Gastrocnemius medialis (tissue), 4 donors: ENCODE measurements around the gene PKNOX2. TPM values are rescaled to one million over a fixed set of nuclear protein-coding genes. Genes with fewer than 3 reads are reported as not detected.

ENCODE experiments used
- ATAC-seq, 2 donors: fragments of 150-250 bp; one replicate each; pipeline ENCODE4 v1.9.1; 2016
- DNase-seq, 2 donors: peaks; one replicate each; pipeline ENCODE4 v3.0.0-alpha.2; 2019
- H3K27ac ChIP-seq, 4 donors: fragments of 200-600 bp; sonication (generic); 1 replicate in 1 of 4; 2 replicates in 3 of 4; pipeline ENCODE4 v1.5.1; 2016 to 2018; ENCODE audit warnings: mild to moderate bottlenecking in 2 of 4, moderate library complexity in 1 of 4
- H3K27me3 ChIP-seq, 3 donors: fragments of 200-600 bp; sonication (generic) in 2 of 3; 1 replicate in 1 of 3; 2 replicates in 2 of 3; pipeline versions ENCODE4 v1.5.1 to v1.6.0; 2016 to 2019; ENCODE audit warnings: mild to moderate bottlenecking in 1 of 3, moderate library complexity in 1 of 3
- H3K36me3 ChIP-seq, 2 donors: fragments of 200-600 bp; sonication (generic) in 1 of 2; one replicate each; pipeline ENCODE4 v1.5.1; 2017 to 2018
- H3K4me1 ChIP-seq, 2 donors: fragments of 200-600 bp; sonication (generic) in 1 of 2; one replicate each; pipeline ENCODE4 v1.5.1; 2016 to 2017; ENCODE audit warnings: mild to moderate bottlenecking in 2 of 2
- H3K4me3 ChIP-seq, 4 donors: fragments of 200-600 bp; sonication (generic) in 3 of 4; 1 replicate in 1 of 4; 2 replicates in 3 of 4; pipeline ENCODE4 v1.5.1; 2016 to 2019; ENCODE audit warnings: mild to moderate bottlenecking in 2 of 4
- H3K9me3 ChIP-seq, 3 donors: fragments of 200-600 bp; sonication (generic) in 2 of 3; 1 replicate in 1 of 3; 2 replicates in 2 of 3; pipeline ENCODE4 v1.5.1; 2016 to 2019
- POLR2A ChIP-seq, 2 donors: fragments of 450-650 bp; IDR thresholded peaks; one replicate each; pipeline ENCODE4 v1.6.1; 2017; ENCODE audit warnings: antibody characterized with exemption in 2 of 2, mild to moderate bottlenecking in 2 of 2, moderate library complexity in 2 of 2
- in situ Hi-C, 4 donors: fragments of 200-750 bp; cut with MboI; loops; one replicate each; pipeline versions ENCODE4 v1.15.0 to v1.8.0; 2017; ENCODE audit warnings: low sequenced_read_pairs in 4 of 4
- intact Hi-C: fragments of 100-400 bp; cut with DNase I; formaldehyde crosslinking; loops from one replicate; pipeline ENCODE4 v1.15.1; 2023; ENCODE audit warnings: low total_unique reads
- total RNA-seq, 4 donors: library from RNA; depleted of rRNA; stranded (reverse); fragments of >200 nt; gene quantifications; one replicate each; pipeline versions ENCODE4 v1.1.0 to v1.2.3, GENCODE V29; 2016
- TF ChIP-seq, protein P1 (sequence below), 5 experiments: fragments of 450-650 bp in 3 of 5; fragments of 200-600 bp in 2 of 5; sonication (generic) in 2 of 5; IDR thresholded peaks in 4 of 5; conservative IDR thresholded peaks in 1 of 5; 1 replicate in 4 of 5; 2 replicates in 1 of 5; pipeline ENCODE4 v1.5.1; 2016 to 2019; ENCODE audit warnings: antibody characterized with exemption in 5 of 5, mild to moderate bottlenecking in 3 of 5, moderate library complexity in 3 of 5

PKNOX2 gene
- total RNA-seq, 4 donors from 2014 or later: 3.7 to 11.7 (median 6.0) TPM

GRCh38 chr11:125425601-125426000 lies 261.1 kb downstream of the PKNOX2 start:
- DNase-seq: peak; percentile 92 to 97
- no peak overlapping the region for H3K4me3 ChIP-seq
- in situ Hi-C loops: no loop called here
- H3K27me3 ChIP-seq: no peaks in the 10 kb centered on the region
- intact Hi-C loops: loop anchor here (1.0 to 5.0 kb wide), 5 partner anchors 24 to 313 kb away; partner anchors contain the start of gene TMEM218
- no peaks in the 10 kb centered on the region for H3K36me3 ChIP-seq
- peak overlapping the region; percentile 82 to 88 (median 85) for H3K27ac ChIP-seq
- ATAC-seq: peak; percentile 94 to 95
- peaks cover 58 to 61% of the 10 kb centered on the region in 2 donors for H3K4me1 ChIP-seq
- TF ChIP-seq, protein P1, sequence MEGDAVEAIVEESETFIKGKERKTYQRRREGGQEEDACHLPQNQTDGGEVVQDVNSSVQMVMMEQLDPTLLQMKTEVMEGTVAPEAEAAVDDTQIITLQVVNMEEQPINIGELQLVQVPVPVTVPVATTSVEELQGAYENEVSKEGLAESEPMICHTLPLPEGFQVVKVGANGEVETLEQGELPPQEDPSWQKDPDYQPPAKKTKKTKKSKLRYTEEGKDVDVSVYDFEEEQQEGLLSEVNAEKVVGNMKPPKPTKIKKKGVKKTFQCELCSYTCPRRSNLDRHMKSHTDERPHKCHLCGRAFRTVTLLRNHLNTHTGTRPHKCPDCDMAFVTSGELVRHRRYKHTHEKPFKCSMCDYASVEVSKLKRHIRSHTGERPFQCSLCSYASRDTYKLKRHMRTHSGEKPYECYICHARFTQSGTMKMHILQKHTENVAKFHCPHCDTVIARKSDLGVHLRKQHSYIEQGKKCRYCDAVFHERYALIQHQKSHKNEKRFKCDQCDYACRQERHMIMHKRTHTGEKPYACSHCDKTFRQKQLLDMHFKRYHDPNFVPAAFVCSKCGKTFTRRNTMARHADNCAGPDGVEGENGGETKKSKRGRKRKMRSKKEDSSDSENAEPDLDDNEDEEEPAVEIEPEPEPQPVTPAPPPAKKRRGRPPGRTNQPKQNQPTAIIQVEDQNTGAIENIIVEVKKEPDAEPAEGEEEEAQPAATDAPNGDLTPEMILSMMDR (IDR thresholded peaks at IDR 0.05 in 4 of 5, conservative IDR thresholded peaks at IDR 0.05 in 1 of 5): no peak
- TF ChIP-seq POLR2A (IDR thresholded peaks at IDR 0.05): peak; percentile 51 to 52
- no peaks in the 10 kb centered on the region for H3K9me3 ChIP-seq

DNA sequence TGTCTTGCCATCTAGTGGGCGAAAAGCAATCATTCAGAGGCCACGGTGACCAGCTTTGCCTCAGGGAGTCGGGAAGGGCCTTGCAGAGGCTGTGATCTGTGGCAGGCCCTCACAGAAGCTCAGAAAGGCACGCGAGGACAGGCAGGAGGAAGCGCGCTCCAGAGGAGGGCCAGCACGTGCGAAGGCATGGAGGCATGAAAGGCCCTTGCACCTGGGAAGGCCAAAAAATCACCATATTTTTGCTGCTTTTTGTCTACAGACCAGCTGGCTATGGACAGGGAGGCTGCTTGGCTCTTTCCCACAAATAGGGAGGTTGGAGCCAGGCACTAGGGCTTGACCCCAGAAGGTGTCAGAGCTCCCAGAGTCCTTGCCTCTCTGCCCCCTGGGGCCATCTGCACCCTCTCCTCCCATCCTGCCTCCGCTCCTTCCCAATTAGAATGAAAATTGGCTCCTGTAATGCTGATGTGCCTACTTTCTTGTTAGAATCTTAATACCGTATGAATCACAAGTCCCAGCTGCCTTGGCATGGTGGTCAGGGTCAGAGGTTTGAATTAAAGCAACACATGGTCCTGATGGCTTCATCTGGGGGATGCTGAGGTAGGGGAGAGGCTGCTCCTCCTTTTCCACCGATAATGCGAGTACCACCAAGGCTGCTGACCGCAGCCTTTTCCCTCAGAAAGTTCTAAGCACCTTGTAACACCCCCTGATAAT lies 262.4 kb downstream of the PKNOX2 start:
- peak overlapping the region; percentile 82 to 88 (median 85) for H3K27ac ChIP-seq
- ATAC-seq (peak in 1 of 2 donors; percentile 13), DNase-seq (peak in 1 of 2 donors; percentile 52)
- in situ Hi-C loops: no loop called here
- H3K4me3 ChIP-seq: no peak overlapping the region
- no peaks in the 10 kb centered on the region for H3K27me3 ChIP-seq
- intact Hi-C loops: loop anchor here (5.0 kb wide), 2 partner anchors 200 to 315 kb away; partner anchors contain the start of gene TMEM218
- no peaks in the 10 kb centered on the region for H3K36me3 ChIP-seq
- H3K4me1 ChIP-seq: peaks cover 65 to 66% of the 10 kb centered on the region in 2 donors
- no peaks in the 10 kb centered on the region for H3K9me3 ChIP-seq
- TF ChIP-seq, protein P1 (IDR thresholded peaks at IDR 0.05 in 4 of 5, conservative IDR thresholded peaks at IDR 0.05 in 1 of 5): no peak
- no peak for TF ChIP-seq POLR2A (IDR thresholded peaks at IDR 0.05)

- Histone ChIP-seq H3K9me3 (no peaks in the 10 kb centered on the region), H3K4me3 (no peak overlapping the region), H3K36me3 (no peaks in the 10 kb centered on the region), H3K27me3 (no peaks in the 10 kb centered on the region), H3K27ac (peak overlapping the region; percentile 24 to 49 (median 39)), H3K4me1 (peaks cover 66 to 71% of the 10 kb centered on the region in 2 donors)
- no peak for ATAC-seq
- no peak for DNase-seq
- intact Hi-C loops: loop anchor here (1.0 to 5.0 kb wide), 3 partner anchors 83 to 316 kb away; partner anchors contain the start of gene TMEM218
- TF ChIP-seq POLR2A (IDR thresholded peaks at IDR 0.05): no peak
- TF ChIP-seq, protein P1 (IDR thresholded peaks at IDR 0.05 in 4 of 5, conservative IDR thresholded peaks at IDR 0.05 in 1 of 5): no peak
- in situ Hi-C loops: no loop called here
Observed at GRCh38 chr11:125428486-125429173, 264.1 kb downstream of the PKNOX2 start.

DNA sequence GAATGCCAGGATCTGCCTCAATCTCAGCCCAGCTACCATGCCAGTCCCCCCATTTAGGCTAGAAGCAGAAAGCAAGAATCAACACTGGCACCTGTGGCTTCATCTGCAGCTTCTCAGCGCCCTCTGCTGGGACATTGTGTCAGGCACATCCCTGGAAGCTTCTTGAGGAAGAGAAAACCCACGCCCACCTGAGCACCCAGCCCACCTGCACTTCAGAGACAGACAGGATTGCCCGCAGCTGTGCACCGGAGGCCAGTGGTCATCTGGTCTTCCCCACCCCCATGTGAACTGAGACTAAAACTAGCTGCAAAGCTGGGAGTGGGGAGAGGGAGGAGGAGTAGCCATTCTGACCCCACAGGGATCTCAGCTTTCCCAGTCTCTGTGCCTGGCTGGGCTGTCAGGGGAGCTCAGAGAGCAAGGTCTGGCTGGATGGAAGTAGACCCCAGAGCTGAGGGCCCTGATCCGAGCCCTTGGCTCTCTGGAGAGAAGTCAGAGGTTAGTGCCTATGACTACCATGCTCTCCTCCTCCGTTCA lies 264.7 kb downstream of the PKNOX2 start:
- intact Hi-C loops: loop anchor here (1.0 to 5.0 kb wide), 3 partner anchors 84 to 317 kb away; partner anchors contain the start of gene TMEM218
- TF ChIP-seq, protein P1 (IDR thresholded peaks at IDR 0.05 in 4 of 5, conservative IDR thresholded peaks at IDR 0.05 in 1 of 5): peak; percentile 67 to 81 (median 74)
- no peak for TF ChIP-seq POLR2A (IDR thresholded peaks at IDR 0.05)
- no peaks in the 10 kb centered on the region for H3K9me3 ChIP-seq
- H3K36me3 ChIP-seq: no peaks in the 10 kb centered on the region
- peaks cover 63 to 69% of the 10 kb centered on the region in 2 donors for H3K4me1 ChIP-seq
- DNase-seq (peak; percentile 42 to 72), ATAC-seq (peak in 1 of 2 donors; percentile 16)
- no peaks in the 10 kb centered on the region for H3K27me3 ChIP-seq
- in situ Hi-C loops: no loop called here
- H3K27ac ChIP-seq: peak overlapping the region; percentile 24 to 49 (median 39)
- H3K4me3 ChIP-seq: no peak overlapping the region
